ENCODE measurements around the gene NOL7.

NOL7 gene

GRCh38 chr6:13654496-13654895, 39.4 kb downstream of the NOL7 start:
- DNase-seq (ENCODE audit: low spot score) = no peak

DNA sequence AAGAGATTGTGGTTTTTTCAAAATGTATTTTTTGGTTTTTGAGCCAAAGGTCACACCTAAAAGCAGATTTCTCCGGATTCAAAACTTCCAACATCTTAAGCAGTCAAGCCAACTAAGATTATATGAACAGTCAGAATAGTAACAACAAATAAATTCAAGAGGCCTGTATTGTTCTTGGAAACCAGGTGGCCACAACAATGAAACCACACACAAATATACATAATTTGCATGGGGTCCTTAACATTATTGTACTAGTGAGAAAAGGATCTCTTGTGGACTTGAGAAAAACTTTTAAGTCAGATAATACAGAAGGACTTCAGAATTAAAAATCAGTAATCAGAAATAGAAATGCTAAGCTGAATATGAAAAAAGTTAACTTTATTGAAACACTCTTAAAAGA, 40.6 kb downstream of the NOL7 start:
- DNase-seq (ENCODE audit: low spot score) = no peak

DNA sequence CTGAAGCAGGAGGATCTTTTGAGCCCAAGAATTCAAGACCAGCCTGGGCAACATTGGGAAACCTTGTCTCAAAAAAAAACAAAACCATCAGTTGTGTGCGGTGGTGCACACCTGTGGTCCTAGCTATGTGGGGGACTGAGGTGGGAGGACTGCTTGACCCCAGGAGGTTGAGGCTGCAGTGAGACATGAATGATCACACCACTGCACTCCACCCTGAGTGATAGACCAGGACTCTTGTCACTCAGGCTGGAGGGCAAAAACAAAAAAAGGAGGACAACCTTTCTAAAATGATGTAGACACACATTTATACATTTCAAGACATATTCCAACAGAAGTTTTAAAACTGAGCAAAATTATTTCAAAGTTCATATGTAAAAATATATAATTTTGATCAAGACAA, 45.1 kb downstream of the NOL7 start:
- DNase-seq (ENCODE audit: low spot score) = no peak

DNA sequence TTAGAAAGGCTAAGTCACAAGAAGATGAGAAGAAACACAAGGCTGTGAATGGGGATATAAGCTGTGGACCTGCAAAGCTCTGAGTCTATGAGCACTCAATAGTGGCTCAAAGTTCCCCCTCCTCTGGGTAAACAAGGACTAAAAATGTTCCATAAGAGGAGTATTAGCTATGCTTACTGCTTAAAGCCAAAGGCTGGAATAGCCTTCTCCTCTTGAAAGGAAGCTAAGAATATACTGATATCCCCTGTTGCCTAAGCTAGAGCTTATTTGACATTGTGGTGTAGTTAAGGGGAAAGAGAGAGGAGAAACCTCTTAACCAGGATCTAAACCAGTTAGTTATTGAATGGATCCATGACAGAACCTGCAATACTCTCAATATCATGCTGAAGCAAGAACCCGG, 45.8 kb downstream of the NOL7 start:
- DNase-seq (ENCODE audit: low spot score) = no peak

DNA sequence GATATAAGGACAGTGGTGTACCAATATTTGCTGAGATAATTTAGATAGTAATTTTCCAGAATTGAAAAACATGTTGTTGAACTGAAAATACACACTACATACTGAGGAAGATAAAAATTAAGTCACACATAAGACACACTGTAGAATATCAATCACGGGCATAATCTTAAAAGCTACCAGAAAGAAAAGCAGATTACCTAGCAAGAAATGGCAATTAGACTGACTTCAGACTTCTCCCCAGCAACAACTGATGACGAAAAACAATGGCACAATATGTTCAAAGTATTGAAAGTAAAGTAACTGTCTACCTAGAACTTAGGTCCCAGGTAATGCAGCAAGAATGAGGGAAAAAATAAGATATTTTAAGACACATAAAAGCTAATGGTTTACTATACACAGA, 46.5 kb downstream of the NOL7 start:
- DNase-seq (ENCODE audit: low spot score) = no peak

- no peak for DNase-seq (ENCODE audit: low spot score)
Observed at GRCh38 chr6:13662651-13663334, 47.7 kb downstream of the NOL7 start.

DNA sequence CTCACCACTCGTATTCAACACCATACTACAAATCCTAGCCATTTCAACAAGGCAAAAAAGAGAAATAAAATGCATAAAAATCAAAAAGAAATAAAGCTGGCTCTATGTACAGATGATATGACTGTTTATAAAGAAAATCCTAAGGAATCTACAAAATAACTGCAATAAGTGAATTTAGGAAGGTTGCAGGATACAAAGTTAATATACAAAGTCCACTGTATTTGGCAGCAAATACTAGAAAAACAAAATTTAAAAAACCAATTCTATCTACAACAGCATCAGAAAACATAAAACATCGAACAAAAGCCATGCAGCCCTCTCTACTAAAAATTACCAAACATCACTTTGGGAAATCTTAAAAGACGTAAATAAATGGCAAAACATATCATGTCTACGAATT, 48.9 kb downstream of the NOL7 start:
- DNase-seq (ENCODE audit: low spot score) = no peak

- DNase-seq (ENCODE audit: low spot score) = no peak
Observed at GRCh38 chr6:13664703-13665352, 49.7 kb downstream of the NOL7 start.

DNA sequence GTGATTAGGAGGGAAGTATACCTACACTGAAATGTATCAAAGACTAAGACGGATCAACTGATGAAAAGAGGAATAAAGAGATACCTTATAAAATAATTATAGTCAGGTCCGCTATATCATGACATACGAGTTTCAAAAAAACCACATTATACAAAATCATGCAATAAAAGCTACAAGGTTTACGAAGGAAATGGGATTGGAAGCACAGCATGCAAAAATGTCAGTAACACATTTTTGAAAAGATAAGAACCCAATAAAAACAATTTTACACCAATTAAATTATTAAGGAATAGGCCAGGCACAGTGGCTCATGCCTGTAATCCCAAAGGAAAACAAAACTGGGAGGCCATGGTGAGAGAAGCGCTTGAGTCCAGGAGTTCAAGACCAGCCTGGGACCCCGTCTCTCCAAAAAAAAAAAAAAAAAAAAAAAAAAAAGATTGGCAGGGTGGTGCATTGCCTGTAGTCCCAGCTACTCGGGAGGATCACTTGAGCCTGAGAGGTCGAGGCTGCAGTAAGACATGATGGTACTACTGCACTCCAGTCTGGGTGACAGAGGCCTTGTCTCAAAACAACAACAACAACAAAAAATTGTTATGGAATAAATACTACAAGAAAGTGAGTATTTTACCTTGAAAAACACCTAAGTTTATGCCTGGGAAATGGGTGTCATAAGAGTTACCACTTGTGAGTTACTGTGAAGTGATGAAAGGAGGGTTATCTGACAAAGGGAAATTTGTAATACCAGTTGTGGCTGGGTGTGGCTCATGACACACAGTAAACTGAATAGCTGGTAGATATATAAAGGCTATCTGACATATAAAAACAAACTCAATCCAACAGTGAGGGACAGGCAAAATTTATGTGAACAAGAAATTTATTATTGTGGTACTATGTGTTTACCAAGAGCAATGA, 51.3 kb downstream of the NOL7 start:
- peak; percentile 66 for DNase-seq (ENCODE audit: low spot score)

- DNase-seq (ENCODE audit: low spot score) = no peak
Observed at GRCh38 chr6:13667655-13668054, 52.5 kb downstream of the NOL7 start.

GRCh38 chr6:13668291-13668928, 53.3 kb downstream of the NOL7 start:
- DNase-seq (ENCODE audit: low spot score) = peak; percentile 74

- DNase-seq (ENCODE audit: low spot score) = no peak
Observed at GRCh38 chr6:13669476-13669875, 54.3 kb downstream of the NOL7 start.

Measured in hematopoietic multipotent progenitor cell treated with erythropoietin and hydrocortisone succinate and interleukin-3 and kit ligand, for 17 days (in vitro differentiated cells).